ENCODE results near the gene UBR3.

GRCh38 chr2:169955940-169956339 lies 128.7 kb downstream of the UBR3 start:
- TF ChIP-seq FOXP1 (CRISPR knock-in tag; IDR thresholded peaks at IDR 0.05; ENCODE audit: borderline replicate concordance) = no peak
- TF ChIP-seq ATF2 (CRISPR knock-in tag; IDR thresholded peaks at IDR 0.05; ENCODE audit: borderline replicate concordance, low read depth) = no peak
- no peak for TF ChIP-seq CTCF (IDR thresholded peaks at IDR 0.05)
- TF ChIP-seq NFYB (CRISPR knock-in tag; conservative IDR thresholded peaks at IDR 0.05; ENCODE audit: low read depth) = no peak
- no peak for TF ChIP-seq ZNF121 (CRISPR knock-in tag; IDR thresholded peaks at IDR 0.05)
- TF ChIP-seq IRF1 (CRISPR knock-in tag; IDR thresholded peaks at IDR 0.05) = no peak
- TF ChIP-seq PREB (CRISPR knock-in tag; IDR thresholded peaks at IDR 0.05; ENCODE audit: borderline replicate concordance) = no peak
- TF ChIP-seq MYBL2 (CRISPR knock-in tag; IDR thresholded peaks at IDR 0.05) = no peak
- no peak for TF ChIP-seq JUN (CRISPR knock-in tag; IDR thresholded peaks at IDR 0.05)
- no peak for TF ChIP-seq ZNF671 (CRISPR knock-in tag; IDR thresholded peaks at IDR 0.05)
- TF ChIP-seq ARID4B (CRISPR knock-in tag; IDR thresholded peaks at IDR 0.05; ENCODE audit: borderline replicate concordance) = no peak

Measured in WTC11 (cell line).